DND-41 (cell line): ENCODE data around the gene ABI3BP.

Experiments
- CTCF ChIP-seq: IDR thresholded peaks from 2 replicates; pipeline ENCODE4 v1.5.1; 2012; ENCODE audit warnings: borderline replicate concordance, low read length, moderate library complexity, mild to moderate bottlenecking; ENCODE audit not compliant: poor library complexity, severe bottlenecking; ENCODE audit errors: extremely low read depth
- EZH2 ChIP-seq: IDR thresholded peaks from 3 replicates; pipeline ENCODE4 v1.6.1; 2012; ENCODE audit warnings: borderline replicate concordance, low read depth, mild to moderate bottlenecking, moderate library complexity, low read length, inconsistent platforms; ENCODE audit not compliant: severe bottlenecking

- TF ChIP-seq CTCF, result no peak
- no peak for TF ChIP-seq EZH2
Measured at GRCh38 chr3:101017017-101017416, 23.8 kb upstream of the ABI3BP start.
